GM23338 (cell line): Measurements from ENCODE around the gene PIK3R5. TPM values are rescaled to one million over a fixed set of nuclear protein-coding genes. Genes with fewer than 3 reads are reported as not detected.

Source experiments
- ATAC-seq: fragments of 200-7000 bp; cut with Tn5 transposase; 3 replicates; pipeline ENCODE4 v1.9.1; 2020
- DNase-seq: peaks from one replicate; pipeline ENCODE4 v3.0.0-alpha.2; 2015; ENCODE audit warnings: low spot score
- H2AFZ ChIP-seq: fragments of 200-600 bp; sonication (generic); 2 replicates; pipeline ENCODE4 v1.8.0; 2016; ENCODE audit warnings: antibody characterized with exemption, mild to moderate bottlenecking, moderate library complexity
- H3F3A ChIP-seq: fragments of 200-600 bp; sonication (generic); replicated peaks from 2 replicates; pipeline ENCODE4 v1.8.0; 2017; ENCODE audit warnings: antibody characterized with exemption, mixed run types, low read depth
- H3K27ac ChIP-seq: fragments of 200-600 bp; sonication (generic); 2 replicates; pipeline ENCODE4 v1.6.1; 2016; ENCODE audit warnings: low read depth
- H3K27me3 ChIP-seq: fragments of 200-600 bp; sonication (generic); 2 replicates; pipeline ENCODE4 v1.8.0; 2016; ENCODE audit warnings: mild to moderate bottlenecking, mixed run types, moderate library complexity; ENCODE audit not compliant: insufficient read depth
- H3K36me3 ChIP-seq: fragments of 200-600 bp; sonication (generic); 2 replicates; pipeline ENCODE4 v1.8.0; 2016; ENCODE audit warnings: mild to moderate bottlenecking; ENCODE audit not compliant: insufficient read depth
- H3K4me1 ChIP-seq: fragments of 200-600 bp; sonication (generic); 2 replicates; pipeline ENCODE4 v1.8.0; 2016; ENCODE audit warnings: mild to moderate bottlenecking, moderate library complexity; ENCODE audit not compliant: insufficient read depth
- H3K4me2 ChIP-seq: fragments of 200-600 bp; sonication (generic); 2 replicates; pipeline ENCODE4 v1.7.1; 2017; ENCODE audit warnings: mixed run types
- H3K4me3 ChIP-seq: fragments of 200-600 bp; sonication (generic); 2 replicates; pipeline ENCODE4 v1.6.1; 2016; ENCODE audit warnings: mixed run types
- H3K79me2 ChIP-seq: fragments of 200-600 bp; sonication (generic); replicated peaks from 2 replicates; pipeline ENCODE4 v1.8.0; 2017; ENCODE audit warnings: mild to moderate bottlenecking; ENCODE audit not compliant: insufficient read depth
- H3K9me2 ChIP-seq: fragments of 200-600 bp; sonication (generic); 2 replicates; pipeline ENCODE4 v1.8.0; 2017; ENCODE audit not compliant: insufficient read depth
- H4K20me1 ChIP-seq: fragments of 200-600 bp; sonication (generic); replicated peaks from 2 replicates; pipeline ENCODE4 v1.8.0; 2017; ENCODE audit warnings: mild to moderate bottlenecking; ENCODE audit not compliant: insufficient read depth
- H3K27ac Mint-ChIP-seq: 2 replicates; pipeline ENCODE4 v1.8.0; 2020; ENCODE audit warnings: inconsistent platforms, mild to moderate bottlenecking, moderate library complexity, mixed read lengths
- H3K27me3 Mint-ChIP-seq: 3 replicates; pipeline ENCODE4 v1.8.0; 2022; ENCODE audit warnings: low read depth, mild to moderate bottlenecking, moderate library complexity, mixed read lengths, inconsistent platforms; ENCODE audit not compliant: insufficient read depth, poor library complexity
- H3K36me3 Mint-ChIP-seq: 3 replicates; pipeline ENCODE4 v1.8.0; 2021; ENCODE audit warnings: low read depth, mild to moderate bottlenecking, inconsistent platforms, moderate library complexity, mixed read lengths
- H3K4me1 Mint-ChIP-seq: 3 replicates; pipeline ENCODE4 v1.8.0; 2020; ENCODE audit warnings: mild to moderate bottlenecking, inconsistent platforms, mixed read lengths
- H3K4me3 Mint-ChIP-seq: 3 replicates; pipeline ENCODE4 v1.8.0; 2021; ENCODE audit warnings: moderate library complexity, mild to moderate bottlenecking, inconsistent platforms, mixed read lengths
- H3K9me3 Mint-ChIP-seq: 3 replicates; pipeline ENCODE4 v1.8.0; 2020; ENCODE audit warnings: moderate library complexity, mild to moderate bottlenecking, inconsistent platforms, mixed read lengths
- CREB1 ChIP-seq: fragments of 250-450 bp; sonication (Bioruptor Pico); IDR thresholded peaks from 2 replicates; pipeline ENCODE4 v1.5.0; 2020; ENCODE audit warnings: low read depth, mild to moderate bottlenecking, moderate library complexity
- CTCF ChIP-seq, 2 experiments: fragments of 200-600 bp in 1 of 2; sonication (generic) in 1 of 2; conservative IDR thresholded peaks; 2 replicates each; pipeline versions ENCODE4 v1.5.1 to v1.6.1; 2016 to 2017; ENCODE audit warnings: antibody characterized with exemption in 2 of 2, low read depth in 2 of 2, mild to moderate bottlenecking in 2 of 2, moderate library complexity in 1 of 2
- ETS1 ChIP-seq: IDR thresholded peaks from 2 replicates; pipeline ENCODE4 v1.6.1; 2016; ENCODE audit warnings: antibody characterized with exemption
- EZH2 ChIP-seq: fragments of 200-600 bp; sonication (generic); IDR thresholded peaks from one replicate; pipeline ENCODE4 v1.8.0; 2017; ENCODE audit warnings: antibody characterized with exemption, mild to moderate bottlenecking, low read depth; ENCODE audit not compliant: unreplicated experiment
- EZH2phosphoT487 ChIP-seq: fragments of 200-600 bp; sonication (generic); IDR thresholded peaks from one replicate; pipeline ENCODE4 v1.8.1; 2018; ENCODE audit warnings: antibody characterized with exemption; ENCODE audit not compliant: unreplicated experiment
- JUNB ChIP-seq: IDR thresholded peaks from one replicate; pipeline ENCODE4 v1.6.1; 2016; ENCODE audit warnings: antibody characterized with exemption; ENCODE audit not compliant: unreplicated experiment
- NANOG ChIP-seq: IDR thresholded peaks from 2 replicates; pipeline ENCODE4 v1.6.1; 2016; ENCODE audit warnings: antibody characterized with exemption, borderline replicate concordance
- POLR2AphosphoS5 ChIP-seq: IDR thresholded peaks from 2 replicates; pipeline ENCODE4 v1.6.1; 2016; ENCODE audit warnings: antibody characterized with exemption, low read depth
- REST ChIP-seq: IDR thresholded peaks from one replicate; pipeline ENCODE4 v1.6.1; 2018; ENCODE audit warnings: antibody characterized with exemption; ENCODE audit not compliant: unreplicated experiment
- STAT1 ChIP-seq: IDR thresholded peaks from one replicate; pipeline ENCODE4 v1.6.1; 2016; ENCODE audit warnings: antibody characterized with exemption; ENCODE audit not compliant: unreplicated experiment
- ZNF114 ChIP-seq: fragments of 250-450 bp; sonication (Bioruptor Pico); IDR thresholded peaks from 2 replicates; pipeline ENCODE4 v1.5.0; 2020; ENCODE audit warnings: mild to moderate bottlenecking, moderate library complexity
- ZNF331 ChIP-seq: fragments of 250-450 bp; sonication (Bioruptor Pico); IDR thresholded peaks from 2 replicates; pipeline ENCODE4 v1.5.0; 2020; ENCODE audit warnings: low read depth, mild to moderate bottlenecking, moderate library complexity
- ZNF462 ChIP-seq: fragments of 250-450 bp; sonication (Bioruptor Pico); IDR thresholded peaks from 2 replicates; pipeline ENCODE4 v1.5.0; 2020; ENCODE audit warnings: mild to moderate bottlenecking, moderate library complexity
- polyA plus RNA-seq: library from polyadenylated mRNA; unstranded; fragments of >200 nt; fragmentation: Nextera tagmentation; extraction: Ambion mirVana; gene quantifications from 2 replicates; pipeline ENCODE4 v1.2.1, GENCODE V29; 2016
- total RNA-seq: library from RNA; depleted of rRNA; stranded (reverse); fragments of >200 nt; shearing (Covaris generic); gene quantifications from 2 replicates; pipeline ENCODE4 v1.2.3, GENCODE V29; 2014

Gene PIK3R5
- total and polyA plus RNA-seq, 2 experiments from 2014 or later = 1.7 to 9.4 TPM

- Mint-ChIP-seq H3K36me3 (no peaks in the 10 kb centered on the region), H3K4me1 (peaks cover 13% of the 10 kb centered on the region), H3K9me3 (peaks cover 3% of the 10 kb centered on the region; the same call in 1 of the 3 replicates), H3K4me3 (no peak overlapping the region), H3K27ac (no peak overlapping the region), H3K27me3 (peaks cover 7% of the 10 kb centered on the region)
- Histone ChIP-seq H2AFZ (peak overlapping the region; percentile 74; the same call in 1 of the 2 replicates), H3K27ac (no peak overlapping the region), H3K9me2 (no peaks in the 10 kb centered on the region), H3K27me3 (no peaks in the 10 kb centered on the region), H3K4me3 (no peak overlapping the region), H3K4me2 (no peak overlapping the region), H3F3A (no peaks in the 10 kb centered on the region), H3K4me1 (no peaks in the 10 kb centered on the region; the same call in 1 of the 2 replicates), H3K36me3 (no peaks in the 10 kb centered on the region; the same call in 1 of the 2 replicates), H4K20me1 (no peaks in the 10 kb centered on the region), H3K79me2 (no peaks in the 10 kb centered on the region)
- ATAC-seq (no peak), DNase-seq (no peak)
- TF ChIP-seq CTCF (conservative IDR thresholded peaks at IDR 0.05; ENCODE audit: low read depth in 2 of 2) (no peak), CREB1 (CRISPR knock-in tag) (no peak), ZNF331 (CRISPR knock-in tag) (no peak), EZH2phosphoT487 (no peak), ZNF462 (CRISPR knock-in tag) (no peak), JUNB (no peak), ZNF114 (CRISPR knock-in tag) (no peak), STAT1 (no peak), NANOG (no peak), POLR2AphosphoS5 (no peak), ETS1 (no peak), EZH2 (no peak), REST (no peak)
These were observed 126.9 kb downstream of the PIK3R5 start for GRCh38 chr17:8838551-8839095.
